Measurements from ENCODE around the gene MYMK. TPM values are rescaled to one million over a fixed set of nuclear protein-coding genes. Genes with fewer than 3 reads are reported as not detected.

Gene MYMK
- total RNA-seq, 2 donors from 2014 or later = not detected

- Mint-ChIP-seq H3K27me3 (no peaks in the 10 kb centered on the region), H3K4me3 (no peak overlapping the region), H3K27ac (no peak overlapping the region), H3K36me3 (ENCODE audit: low read depth) (no peaks in the 10 kb centered on the region), H3K9me3 (no peaks in the 10 kb centered on the region), H3K4me1 (no peaks in the 10 kb centered on the region)
- ATAC-seq (replicated peaks) = no peak
Observed at GRCh38 chr9:133521122-133522072, 3.4 kb downstream of the MYMK start.

GRCh38 chr9:133520121-133520835 lies 4.5 kb downstream of the MYMK start:
- ATAC-seq (replicated peaks) = no peak
- Mint-ChIP-seq H3K36me3 (ENCODE audit: low read depth) (no peaks in the 10 kb centered on the region), H3K4me1 (no peaks in the 10 kb centered on the region), H3K27ac (no peak overlapping the region), H3K4me3 (no peak overlapping the region), H3K27me3 (no peaks in the 10 kb centered on the region), H3K9me3 (no peaks in the 10 kb centered on the region)

- Mint-ChIP-seq H3K4me3 (no peak overlapping the region), H3K27ac (no peak overlapping the region), H3K27me3 (no peaks in the 10 kb centered on the region), H3K9me3 (no peaks in the 10 kb centered on the region), H3K36me3 (ENCODE audit: low read depth) (no peaks in the 10 kb centered on the region), H3K4me1 (no peaks in the 10 kb centered on the region)
- no peak for ATAC-seq (replicated peaks)
Observed at GRCh38 chr9:133519693-133520092, 5.1 kb downstream of the MYMK start.

GRCh38 chr9:133518706-133519449 lies 5.9 kb downstream of the MYMK start:
- Mint-ChIP-seq H3K36me3 (ENCODE audit: low read depth) (no peaks in the 10 kb centered on the region), H3K9me3 (no peaks in the 10 kb centered on the region), H3K27ac (no peak overlapping the region), H3K4me1 (no peaks in the 10 kb centered on the region), H3K4me3 (no peak overlapping the region), H3K27me3 (no peaks in the 10 kb centered on the region)
- ATAC-seq (replicated peaks) = no peak

- no peaks in the 10 kb centered on the region for H3K27me3 Mint-ChIP-seq
- no peak for ATAC-seq (replicated peaks)
- no peak overlapping the region for H3K27ac Mint-ChIP-seq
- no peaks in the 10 kb centered on the region for H3K9me3 Mint-ChIP-seq
- H3K4me1 Mint-ChIP-seq = no peaks in the 10 kb centered on the region
- no peaks in the 10 kb centered on the region for H3K36me3 Mint-ChIP-seq (ENCODE audit: low read depth)
- H3K4me3 Mint-ChIP-seq = no peak overlapping the region
Observed at GRCh38 chr9:133518200-133518599, 6.6 kb downstream of the MYMK start.

GRCh38 chr9:133517711-133518110 lies 7.0 kb downstream of the MYMK start:
- H3K27ac Mint-ChIP-seq = no peak overlapping the region
- H3K4me1 Mint-ChIP-seq = no peaks in the 10 kb centered on the region
- no peak overlapping the region for H3K4me3 Mint-ChIP-seq
- H3K36me3 Mint-ChIP-seq (ENCODE audit: low read depth) = no peaks in the 10 kb centered on the region
- H3K9me3 Mint-ChIP-seq = no peaks in the 10 kb centered on the region
- ATAC-seq (replicated peaks) = no peak
- no peaks in the 10 kb centered on the region for H3K27me3 Mint-ChIP-seq

- no peaks in the 10 kb centered on the region for H3K4me1 Mint-ChIP-seq
- H3K27ac Mint-ChIP-seq = no peak overlapping the region
- H3K4me3 Mint-ChIP-seq = no peak overlapping the region
- H3K9me3 Mint-ChIP-seq = no peaks in the 10 kb centered on the region
- no peaks in the 10 kb centered on the region for H3K36me3 Mint-ChIP-seq (ENCODE audit: low read depth)
- ATAC-seq (replicated peaks) = no peak
- no peaks in the 10 kb centered on the region for H3K27me3 Mint-ChIP-seq
Observed at GRCh38 chr9:133516961-133517350, 7.8 kb downstream of the MYMK start.

GRCh38 chr9:133516256-133516960 lies 8.4 kb downstream of the MYMK start:
- H3K4me1 Mint-ChIP-seq = no peaks in the 10 kb centered on the region
- no peak for ATAC-seq (replicated peaks)
- no peak overlapping the region for H3K27ac Mint-ChIP-seq
- no peak overlapping the region for H3K4me3 Mint-ChIP-seq
- H3K27me3 Mint-ChIP-seq = no peaks in the 10 kb centered on the region
- no peaks in the 10 kb centered on the region for H3K36me3 Mint-ChIP-seq (ENCODE audit: low read depth)
- H3K9me3 Mint-ChIP-seq = no peaks in the 10 kb centered on the region

GRCh38 chr9:133515615-133516255 lies 9.0 kb downstream of the MYMK start:
- no peaks in the 10 kb centered on the region for H3K27me3 Mint-ChIP-seq
- ATAC-seq (replicated peaks) = no peak
- H3K27ac Mint-ChIP-seq = no peak overlapping the region
- H3K4me1 Mint-ChIP-seq = no peaks in the 10 kb centered on the region
- no peaks in the 10 kb centered on the region for H3K36me3 Mint-ChIP-seq (ENCODE audit: low read depth)
- no peaks in the 10 kb centered on the region for H3K9me3 Mint-ChIP-seq
- H3K4me3 Mint-ChIP-seq = no peak overlapping the region

- Mint-ChIP-seq H3K4me3 (no peak overlapping the region), H3K9me3 (no peaks in the 10 kb centered on the region), H3K4me1 (no peaks in the 10 kb centered on the region), H3K36me3 (ENCODE audit: low read depth) (no peaks in the 10 kb centered on the region), H3K27ac (no peak overlapping the region), H3K27me3 (no peaks in the 10 kb centered on the region)
- no peak for ATAC-seq (replicated peaks)
Observed at GRCh38 chr9:133515240-133515610, 9.5 kb downstream of the MYMK start.

GRCh38 chr9:133514460-133515239 lies 10.1 kb downstream of the MYMK start:
- H3K27ac Mint-ChIP-seq = no peak overlapping the region
- no peaks in the 10 kb centered on the region for H3K9me3 Mint-ChIP-seq
- no peaks in the 10 kb centered on the region for H3K36me3 Mint-ChIP-seq (ENCODE audit: low read depth)
- no peak for ATAC-seq (replicated peaks)
- H3K27me3 Mint-ChIP-seq = no peaks in the 10 kb centered on the region
- H3K4me3 Mint-ChIP-seq = no peak overlapping the region
- H3K4me1 Mint-ChIP-seq = no peaks in the 10 kb centered on the region

- H3K27ac Mint-ChIP-seq = no peak overlapping the region
- H3K36me3 Mint-ChIP-seq (ENCODE audit: low read depth) = no peaks in the 10 kb centered on the region
- no peak for ATAC-seq (replicated peaks)
- H3K4me3 Mint-ChIP-seq = no peak overlapping the region
- H3K27me3 Mint-ChIP-seq = no peaks in the 10 kb centered on the region
- H3K4me1 Mint-ChIP-seq = peaks cover 5% of the 10 kb centered on the region
- no peaks in the 10 kb centered on the region for H3K9me3 Mint-ChIP-seq
Observed at GRCh38 chr9:133513214-133514100, 11.3 kb downstream of the MYMK start.
